ENCODE measurements around the gene TRAPPC2L.

DNA sequence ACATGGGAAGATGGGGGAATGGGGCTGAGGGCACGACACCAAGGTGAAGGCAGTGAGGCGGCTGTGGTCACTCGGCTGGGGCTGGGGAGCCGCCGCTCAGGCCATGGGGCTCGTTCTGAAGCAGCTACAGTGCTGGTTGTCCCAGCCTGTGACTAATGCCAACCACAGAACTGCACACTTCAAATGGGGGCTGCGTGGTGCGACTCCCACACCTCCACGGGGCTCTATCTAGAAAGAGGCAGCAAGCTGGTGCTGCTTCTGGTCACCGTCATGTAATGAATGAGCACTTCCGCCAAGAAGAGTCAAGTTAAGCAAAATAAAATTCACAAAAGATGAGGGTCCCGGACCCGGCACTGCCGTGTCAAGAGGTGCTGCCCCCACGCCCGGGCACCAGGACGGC is 20.1 kb upstream of the TRAPPC2L start:
- TF ChIP-seq, protein P1, sequence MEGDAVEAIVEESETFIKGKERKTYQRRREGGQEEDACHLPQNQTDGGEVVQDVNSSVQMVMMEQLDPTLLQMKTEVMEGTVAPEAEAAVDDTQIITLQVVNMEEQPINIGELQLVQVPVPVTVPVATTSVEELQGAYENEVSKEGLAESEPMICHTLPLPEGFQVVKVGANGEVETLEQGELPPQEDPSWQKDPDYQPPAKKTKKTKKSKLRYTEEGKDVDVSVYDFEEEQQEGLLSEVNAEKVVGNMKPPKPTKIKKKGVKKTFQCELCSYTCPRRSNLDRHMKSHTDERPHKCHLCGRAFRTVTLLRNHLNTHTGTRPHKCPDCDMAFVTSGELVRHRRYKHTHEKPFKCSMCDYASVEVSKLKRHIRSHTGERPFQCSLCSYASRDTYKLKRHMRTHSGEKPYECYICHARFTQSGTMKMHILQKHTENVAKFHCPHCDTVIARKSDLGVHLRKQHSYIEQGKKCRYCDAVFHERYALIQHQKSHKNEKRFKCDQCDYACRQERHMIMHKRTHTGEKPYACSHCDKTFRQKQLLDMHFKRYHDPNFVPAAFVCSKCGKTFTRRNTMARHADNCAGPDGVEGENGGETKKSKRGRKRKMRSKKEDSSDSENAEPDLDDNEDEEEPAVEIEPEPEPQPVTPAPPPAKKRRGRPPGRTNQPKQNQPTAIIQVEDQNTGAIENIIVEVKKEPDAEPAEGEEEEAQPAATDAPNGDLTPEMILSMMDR (IDR thresholded peaks at IDR 0.05), result no peak
- TF ChIP-seq ZFX (IDR thresholded peaks at IDR 0.05; ENCODE audit: borderline replicate concordance), result no peak

Measured in 22Rv1 (cell line).